LNCAP (cell line): ENCODE data around the gene IRF9.

ENCODE experiments used
- TF ChIP-seq, protein P1 (sequence below): fragments of 450-650 bp; IDR thresholded peaks from 2 replicates; pipeline ENCODE4 v1.5.1; 2017; ENCODE audit warnings: mild to moderate bottlenecking

IRF9 gene

DNA sequence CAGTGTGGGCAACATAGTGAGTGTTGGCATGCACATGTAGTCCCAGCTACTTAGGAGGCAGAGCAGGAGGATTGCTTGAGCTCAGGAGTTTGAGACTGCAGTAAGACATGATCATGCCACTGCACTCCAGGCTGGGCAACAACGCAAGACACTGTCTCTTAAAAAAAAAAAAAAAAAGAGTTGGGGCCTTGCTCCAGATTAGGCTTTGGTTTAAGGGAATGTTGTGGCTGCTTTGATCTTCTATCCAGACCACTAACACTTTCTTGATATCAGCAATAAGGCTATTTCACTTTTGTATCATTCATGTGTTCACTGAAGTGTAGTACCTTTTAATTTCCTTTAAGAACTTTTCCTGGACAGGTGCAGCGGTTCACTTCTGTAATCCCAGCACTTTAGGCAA lies 33.4 kb upstream of the IRF9 start:
- TF ChIP-seq, protein P1, sequence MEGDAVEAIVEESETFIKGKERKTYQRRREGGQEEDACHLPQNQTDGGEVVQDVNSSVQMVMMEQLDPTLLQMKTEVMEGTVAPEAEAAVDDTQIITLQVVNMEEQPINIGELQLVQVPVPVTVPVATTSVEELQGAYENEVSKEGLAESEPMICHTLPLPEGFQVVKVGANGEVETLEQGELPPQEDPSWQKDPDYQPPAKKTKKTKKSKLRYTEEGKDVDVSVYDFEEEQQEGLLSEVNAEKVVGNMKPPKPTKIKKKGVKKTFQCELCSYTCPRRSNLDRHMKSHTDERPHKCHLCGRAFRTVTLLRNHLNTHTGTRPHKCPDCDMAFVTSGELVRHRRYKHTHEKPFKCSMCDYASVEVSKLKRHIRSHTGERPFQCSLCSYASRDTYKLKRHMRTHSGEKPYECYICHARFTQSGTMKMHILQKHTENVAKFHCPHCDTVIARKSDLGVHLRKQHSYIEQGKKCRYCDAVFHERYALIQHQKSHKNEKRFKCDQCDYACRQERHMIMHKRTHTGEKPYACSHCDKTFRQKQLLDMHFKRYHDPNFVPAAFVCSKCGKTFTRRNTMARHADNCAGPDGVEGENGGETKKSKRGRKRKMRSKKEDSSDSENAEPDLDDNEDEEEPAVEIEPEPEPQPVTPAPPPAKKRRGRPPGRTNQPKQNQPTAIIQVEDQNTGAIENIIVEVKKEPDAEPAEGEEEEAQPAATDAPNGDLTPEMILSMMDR, result no peak

- TF ChIP-seq, protein P1, result no peak
Measured at GRCh38 chr14:24129410-24129998, 31.6 kb upstream of the IRF9 start.

DNA sequence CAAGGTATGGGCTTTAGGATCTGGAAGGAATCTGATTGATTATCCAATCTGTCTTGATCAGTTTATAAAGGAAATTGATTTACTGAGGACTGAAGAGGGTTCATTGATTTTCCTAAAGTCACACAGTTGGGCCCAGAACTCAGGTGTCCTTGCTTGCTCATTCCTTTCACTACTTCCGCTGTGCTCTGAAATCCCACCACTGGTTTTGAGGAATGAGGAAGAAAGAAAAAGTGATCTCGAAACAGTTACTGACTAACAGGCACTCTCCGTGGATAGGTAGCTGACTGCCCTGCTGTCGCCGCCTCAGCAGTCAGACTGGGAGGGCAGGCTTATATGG lies 30.7 kb upstream of the IRF9 start, which contains the start of gene FITM1:
FITM1 (plus strand) TSS at position 280 of the 337 bp plus-strand sequence. CDS start 905 bp downstream, outside the sequence.
- TF ChIP-seq, protein P1, result no peak

- TF ChIP-seq, protein P1, result no peak
Measured at GRCh38 chr14:24130717-24131548, 30.1 kb upstream of the IRF9 start.

GRCh38 chr14:24131549-24131966 lies 29.5 kb upstream of the IRF9 start:
- TF ChIP-seq, protein P1, result no peak

- TF ChIP-seq, protein P1, result no peak
Measured at GRCh38 chr14:24132061-24132685, 28.9 kb upstream of the IRF9 start.

- TF ChIP-seq, protein P1, result no peak
Measured at GRCh38 chr14:24132976-24133375, 28.1 kb upstream of the IRF9 start.
